H9 (cell line): ENCODE data around the gene WASHC2A. TPM values are rescaled to one million over a fixed set of nuclear protein-coding genes. Genes with fewer than 3 reads are reported as not detected.
"Not testable (repeated sequence)": the region's sequence is repeated elsewhere in the genome, so short reads cannot be mapped to it uniquely, and the experiment has no call there.

ENCODE experiments used
- DNase-seq: peaks from one replicate; pipeline ENCODE4 v3.0.0-alpha.2; 2017
- H2AFZ ChIP-seq: one replicate; pipeline ENCODE4 v1.6.1; 2013; ENCODE audit warnings: mild to moderate bottlenecking, low read length, control low read depth, moderate library complexity
- H2AK5ac ChIP-seq: 2 replicates; pipeline ENCODE4 v1.6.1; 2013; ENCODE audit warnings: low read length, control low read depth, mixed read lengths; ENCODE audit not compliant: insufficient read length
- H2BK120ac ChIP-seq: one replicate; pipeline ENCODE4 v1.6.1; 2013; ENCODE audit warnings: low read depth, mild to moderate bottlenecking, low read length, control low read depth, inconsistent platforms; ENCODE audit not compliant: poor library complexity, severe bottlenecking
- H2BK12ac ChIP-seq: 2 replicates; pipeline ENCODE4 v1.6.1; 2013; ENCODE audit warnings: low read length, control low read depth, mixed read lengths, low read depth; ENCODE audit not compliant: insufficient read length
- H2BK15ac ChIP-seq: 2 replicates; pipeline ENCODE4 v1.6.1; 2013; ENCODE audit warnings: low read depth, low read length, control low read depth
- H2BK20ac ChIP-seq: one replicate; pipeline ENCODE4 v1.6.1; 2013; ENCODE audit warnings: low read depth, mild to moderate bottlenecking, low read length, control low read depth, inconsistent platforms; ENCODE audit not compliant: poor library complexity, severe bottlenecking
- H2BK5ac ChIP-seq: 2 replicates; pipeline ENCODE4 v1.6.1; 2013; ENCODE audit warnings: low read length, control low read depth, mixed read lengths; ENCODE audit not compliant: insufficient read length
- H3K14ac ChIP-seq: 2 replicates; pipeline ENCODE4 v1.6.1; 2013; ENCODE audit warnings: low read length, control low read depth; ENCODE audit not compliant: insufficient read depth
- H3K18ac ChIP-seq: 2 replicates; pipeline ENCODE4 v1.6.1; 2013; ENCODE audit warnings: low read depth, mild to moderate bottlenecking, mixed read lengths, low read length, control low read depth; ENCODE audit not compliant: insufficient read length
- H3K23ac ChIP-seq: 2 replicates; pipeline ENCODE4 v1.6.1; 2013; ENCODE audit warnings: low read length, control low read depth, mixed read lengths, low read depth; ENCODE audit not compliant: insufficient read length
- H3K23me2 ChIP-seq: 2 replicates; pipeline ENCODE4 v1.6.1; 2013; ENCODE audit warnings: low read depth, mild to moderate bottlenecking, mixed read lengths, low read length, control low read depth; ENCODE audit not compliant: insufficient read length, poor library complexity, severe bottlenecking
- H3K27ac ChIP-seq: 2 replicates; pipeline ENCODE4 v1.5.1; 2013; ENCODE audit warnings: low read length, control low read depth, mixed read lengths, low read depth; ENCODE audit not compliant: insufficient read length
- H3K27me3 ChIP-seq: 2 replicates; pipeline ENCODE4 v1.6.1; 2013; ENCODE audit warnings: low read length, control low read depth, inconsistent platforms; ENCODE audit not compliant: insufficient read depth
- H3K4ac ChIP-seq: 2 replicates; pipeline ENCODE4 v1.6.1; 2013; ENCODE audit warnings: low read depth, mild to moderate bottlenecking, control low read depth, inconsistent platforms, low read length, moderate library complexity
- H3K4me1 ChIP-seq: 2 replicates; pipeline ENCODE4 v1.6.1; 2013; ENCODE audit warnings: low read length, control low read depth, inconsistent platforms; ENCODE audit not compliant: insufficient read depth
- H3K4me2 ChIP-seq: 2 replicates; pipeline ENCODE4 v1.6.1; 2013; ENCODE audit warnings: low read length, control low read depth, mixed read lengths; ENCODE audit not compliant: insufficient read length, insufficient read depth
- H3K56ac ChIP-seq: 2 replicates; pipeline ENCODE4 v1.6.1; 2013; ENCODE audit warnings: low read depth, mild to moderate bottlenecking, mixed read lengths, low read length, control low read depth; ENCODE audit not compliant: insufficient read length
- H3K79me1 ChIP-seq: 2 replicates; pipeline ENCODE4 v1.6.1; 2013; ENCODE audit warnings: low read depth, mild to moderate bottlenecking, moderate library complexity, low read length, control low read depth, inconsistent platforms; ENCODE audit not compliant: insufficient read depth, poor library complexity, severe bottlenecking
- H3K79me2 ChIP-seq: 2 replicates; pipeline ENCODE4 v1.6.1; 2013; ENCODE audit warnings: low read length, control low read depth, inconsistent platforms; ENCODE audit not compliant: insufficient read depth
- H3K9ac ChIP-seq: 2 replicates; pipeline ENCODE4 v1.6.1; 2013; ENCODE audit warnings: low read length, control low read depth, mixed read lengths; ENCODE audit not compliant: insufficient read length; ENCODE audit errors: extremely low read depth
- H3K9me3 ChIP-seq: one replicate; pipeline ENCODE4 v1.6.1; 2013; ENCODE audit warnings: low read depth, low read length, inconsistent platforms; ENCODE audit not compliant: control insufficient read depth
- H3T11ph ChIP-seq: one replicate; pipeline ENCODE4 v1.6.1; 2013; ENCODE audit warnings: mild to moderate bottlenecking, low read length, control low read depth, inconsistent platforms
- H4K20me1 ChIP-seq: one replicate; pipeline ENCODE4 v1.6.1; 2013; ENCODE audit not compliant: control insufficient read depth, insufficient read length, insufficient read depth
- H4K5ac ChIP-seq: 2 replicates; pipeline ENCODE4 v1.6.1; 2013; ENCODE audit warnings: low read depth, mild to moderate bottlenecking, mixed read lengths, low read length, control low read depth; ENCODE audit not compliant: insufficient read length
- H4K8ac ChIP-seq: replicated peaks from 2 replicates; pipeline ENCODE4 v1.6.1; 2013; ENCODE audit warnings: low read length, control low read depth, mixed read lengths, low read depth; ENCODE audit not compliant: insufficient read length
- H4K91ac ChIP-seq: 2 replicates; pipeline ENCODE4 v1.6.1; 2013; ENCODE audit warnings: low read depth, mild to moderate bottlenecking, moderate library complexity, mixed read lengths, low read length, control low read depth; ENCODE audit not compliant: insufficient read length
- H3K27ac Mint-ChIP-seq, 3 experiments: 2 replicates in 2 of 3; 3 replicates in 1 of 3; pipeline ENCODE4 v1.8.0; 2020 to 2021; ENCODE audit warnings: mixed read lengths in 3 of 3, mild to moderate bottlenecking in 1 of 3, moderate library complexity in 1 of 3
- H3K27me3 Mint-ChIP-seq: 2 replicates; pipeline ENCODE4 v1.8.0; 2021; ENCODE audit warnings: low read depth, mild to moderate bottlenecking, moderate library complexity, mixed read lengths
- H3K36me3 Mint-ChIP-seq, 3 experiments: 2 replicates in 2 of 3; 3 replicates in 1 of 3; pipeline ENCODE4 v1.8.0; 2020 to 2021; ENCODE audit warnings: low read depth in 3 of 3, mixed read lengths in 3 of 3; ENCODE audit not compliant: insufficient read depth in 1 of 3
- H3K4me1 Mint-ChIP-seq, 2 experiments: 2 replicates each; pipeline ENCODE4 v1.8.0; 2020; ENCODE audit warnings: mixed read lengths in 2 of 2
- H3K4me3 Mint-ChIP-seq, 2 experiments: 2 replicates in 1 of 2; 3 replicates in 1 of 2; pipeline ENCODE4 v1.8.0; 2020 to 2021; ENCODE audit warnings: mild to moderate bottlenecking in 2 of 2, mixed read lengths in 2 of 2, moderate library complexity in 1 of 2
- H3K9me3 Mint-ChIP-seq, 2 experiments: 2 replicates in 1 of 2; 3 replicates in 1 of 2; pipeline ENCODE4 v1.8.0; 2020; ENCODE audit warnings: mild to moderate bottlenecking in 2 of 2, mixed read lengths in 2 of 2, moderate library complexity in 1 of 2
- WGBS: extraction: QIAGEN DNeasy Blood & Tissue Kit; methylation state at CpG from one replicate; pipeline ENCODE4 v1.1.7; 2013; ENCODE audit warnings: missing lambda C conversion rate, low lambda C conversion rate, mixed read lengths; ENCODE audit not compliant: insufficient read length; ENCODE audit errors: extremely low coverage; 5-methylcytosine and 5-hydroxymethylcytosine counted together
- total RNA-seq: library from RNA; stranded (reverse); gene quantifications from 2 replicates; pipeline ENCODE4 v1.2.1, GENCODE V29; 2021
- TF ChIP-seq, protein P1 (sequence below): fragments of 200-600 bp; sonication (generic); conservative IDR thresholded peaks from 3 replicates; pipeline ENCODE4 v1.8.0; 2021; ENCODE audit warnings: antibody characterized with exemption, mild to moderate bottlenecking

WASHC2A gene
- total RNA-seq, 1 experiment from 2014 or later = 32.1 TPM

DNA sequence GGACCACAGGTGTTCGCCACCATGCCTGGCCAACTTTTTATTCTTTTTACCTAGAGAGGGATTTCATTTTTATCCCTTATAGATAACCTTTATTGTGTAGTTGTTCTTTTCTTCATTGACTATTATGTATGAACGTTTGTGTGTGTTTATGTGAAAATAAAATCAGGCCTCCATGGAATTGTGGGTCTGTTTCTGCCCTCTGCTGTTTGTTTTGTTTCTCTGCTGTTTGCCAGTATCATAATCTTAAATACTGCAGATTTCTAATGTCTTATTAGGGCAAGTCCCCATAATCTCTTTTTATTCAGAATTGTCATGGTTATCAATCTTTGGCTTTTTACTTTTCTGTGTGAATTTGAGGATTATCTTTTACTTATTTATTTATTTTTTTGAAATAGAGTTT lies 7.8 kb downstream of the WASHC2A start:
- not testable (repeated sequence) for H3K4me3 Mint-ChIP-seq, H3K4ac ChIP-seq, H2AFZ ChIP-seq, H3K23me2 ChIP-seq, H3K4me1 Mint-ChIP-seq, H3K27me3 ChIP-seq, H3T11ph ChIP-seq, H3K9ac ChIP-seq, H4K20me1 ChIP-seq, H4K8ac ChIP-seq, H2BK15ac ChIP-seq, H2BK20ac ChIP-seq, DNase-seq, H3K27ac Mint-ChIP-seq, H3K23ac ChIP-seq, H3K79me2 ChIP-seq, H3K4me2 ChIP-seq, H2BK120ac ChIP-seq, H2BK5ac ChIP-seq, H3K36me3 Mint-ChIP-seq, H2AK5ac ChIP-seq, H3K56ac ChIP-seq, H4K91ac ChIP-seq, H3K4me1 ChIP-seq, H3K9me3 ChIP-seq, H4K5ac ChIP-seq, H3K79me1 ChIP-seq, H3K27ac ChIP-seq, H3K27me3 Mint-ChIP-seq, H2BK12ac ChIP-seq, H3K18ac ChIP-seq, H3K9me3 Mint-ChIP-seq, H3K14ac ChIP-seq
- TF ChIP-seq, protein P1, sequence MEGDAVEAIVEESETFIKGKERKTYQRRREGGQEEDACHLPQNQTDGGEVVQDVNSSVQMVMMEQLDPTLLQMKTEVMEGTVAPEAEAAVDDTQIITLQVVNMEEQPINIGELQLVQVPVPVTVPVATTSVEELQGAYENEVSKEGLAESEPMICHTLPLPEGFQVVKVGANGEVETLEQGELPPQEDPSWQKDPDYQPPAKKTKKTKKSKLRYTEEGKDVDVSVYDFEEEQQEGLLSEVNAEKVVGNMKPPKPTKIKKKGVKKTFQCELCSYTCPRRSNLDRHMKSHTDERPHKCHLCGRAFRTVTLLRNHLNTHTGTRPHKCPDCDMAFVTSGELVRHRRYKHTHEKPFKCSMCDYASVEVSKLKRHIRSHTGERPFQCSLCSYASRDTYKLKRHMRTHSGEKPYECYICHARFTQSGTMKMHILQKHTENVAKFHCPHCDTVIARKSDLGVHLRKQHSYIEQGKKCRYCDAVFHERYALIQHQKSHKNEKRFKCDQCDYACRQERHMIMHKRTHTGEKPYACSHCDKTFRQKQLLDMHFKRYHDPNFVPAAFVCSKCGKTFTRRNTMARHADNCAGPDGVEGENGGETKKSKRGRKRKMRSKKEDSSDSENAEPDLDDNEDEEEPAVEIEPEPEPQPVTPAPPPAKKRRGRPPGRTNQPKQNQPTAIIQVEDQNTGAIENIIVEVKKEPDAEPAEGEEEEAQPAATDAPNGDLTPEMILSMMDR = peak; percentile 20; the same call in 1 of the 3 replicates
- WGBS = no CpG with 5 or more reads among the region's 2 CpGs

DNA sequence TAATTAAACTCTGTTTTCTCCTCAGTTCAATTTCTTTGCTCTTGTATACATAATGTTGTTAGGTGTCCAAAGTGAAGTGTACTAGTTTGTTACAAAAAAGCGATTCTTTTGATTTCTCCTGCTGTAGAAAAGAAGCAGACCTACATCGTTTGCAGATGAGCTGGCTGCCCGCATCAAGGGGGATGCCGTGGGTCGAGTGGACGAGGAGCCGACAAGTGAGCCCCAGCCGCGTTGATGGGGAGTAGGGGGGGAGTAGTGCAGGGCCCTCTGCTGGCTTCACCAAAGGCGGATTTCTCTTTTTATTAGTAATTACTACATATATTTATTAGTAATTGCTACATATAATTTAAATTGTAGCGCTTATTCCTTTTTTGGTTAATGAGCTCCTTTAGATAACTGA lies 23.6 kb downstream of the WASHC2A start:
- not testable (repeated sequence) for H3K4me1 ChIP-seq, H3K27ac ChIP-seq, H3K9ac ChIP-seq, H4K91ac ChIP-seq, H2BK20ac ChIP-seq, H3K9me3 ChIP-seq, H2BK5ac ChIP-seq, H3K14ac ChIP-seq, H3K4me3 Mint-ChIP-seq, H3K36me3 Mint-ChIP-seq, H3K56ac ChIP-seq, H3K27me3 ChIP-seq, H3K79me2 ChIP-seq, H3K4ac ChIP-seq, H3K79me1 ChIP-seq, H2AK5ac ChIP-seq, H2BK15ac ChIP-seq, H3K4me1 Mint-ChIP-seq, H4K8ac ChIP-seq, H3K9me3 Mint-ChIP-seq, H3K23me2 ChIP-seq, H2AFZ ChIP-seq, H2BK120ac ChIP-seq, H2BK12ac ChIP-seq, H3K4me2 ChIP-seq, H3K18ac ChIP-seq, H3T11ph ChIP-seq, DNase-seq, H4K5ac ChIP-seq, H3K23ac ChIP-seq, H4K20me1 ChIP-seq, H3K27me3 Mint-ChIP-seq, H3K27ac Mint-ChIP-seq
- no CpG with 5 or more reads among the region's 11 CpGs for WGBS
